Adrenal gland (tissue), 5 donors: ENCODE measurements around the gene DPEP1.

Source experiments
- POLR2A ChIP-seq, 2 donors: fragments of 450-650 bp; IDR thresholded peaks; one replicate each; pipeline ENCODE4 v1.6.1; 2017; ENCODE audit warnings: antibody characterized with exemption in 2 of 2, mild to moderate bottlenecking in 2 of 2, moderate library complexity in 1 of 2
- TF ChIP-seq, protein P1 (sequence below), 6 experiments: fragments of 450-650 bp in 4 of 6; fragments of 200-600 bp in 2 of 6; sonication (generic) in 1 of 6; IDR thresholded peaks; 1 replicate in 5 of 6; 2 replicates in 1 of 6; pipeline versions ENCODE4 v1.5.1 to v1.8.0; 2016 to 2021; ENCODE audit warnings: antibody characterized with exemption in 6 of 6, mild to moderate bottlenecking in 2 of 6, moderate library complexity in 1 of 6
- donor health status: DM: no; HTN: no; CAD: no.

DNA sequence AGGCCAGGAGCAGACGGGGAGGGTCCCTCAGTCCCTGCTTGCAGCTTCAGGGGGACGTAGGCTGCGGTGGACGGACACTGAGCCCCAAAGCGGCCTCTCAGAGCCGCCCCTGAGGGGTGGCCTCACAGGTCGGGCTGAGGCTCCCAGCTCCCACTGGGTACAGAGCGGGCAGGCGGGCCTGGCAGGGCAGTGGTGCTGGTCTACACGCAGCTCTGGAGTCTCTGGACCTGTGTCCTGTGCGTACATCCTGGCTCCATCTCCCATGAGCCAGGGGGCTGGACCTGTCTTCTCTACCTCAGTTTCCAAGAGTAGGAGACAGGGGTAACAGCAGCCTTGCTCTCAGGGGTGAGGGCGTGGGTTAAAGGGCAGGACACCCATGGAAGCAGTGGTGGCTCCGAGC is 1.7 kb downstream of the DPEP1 start:
- TF ChIP-seq, protein P1, sequence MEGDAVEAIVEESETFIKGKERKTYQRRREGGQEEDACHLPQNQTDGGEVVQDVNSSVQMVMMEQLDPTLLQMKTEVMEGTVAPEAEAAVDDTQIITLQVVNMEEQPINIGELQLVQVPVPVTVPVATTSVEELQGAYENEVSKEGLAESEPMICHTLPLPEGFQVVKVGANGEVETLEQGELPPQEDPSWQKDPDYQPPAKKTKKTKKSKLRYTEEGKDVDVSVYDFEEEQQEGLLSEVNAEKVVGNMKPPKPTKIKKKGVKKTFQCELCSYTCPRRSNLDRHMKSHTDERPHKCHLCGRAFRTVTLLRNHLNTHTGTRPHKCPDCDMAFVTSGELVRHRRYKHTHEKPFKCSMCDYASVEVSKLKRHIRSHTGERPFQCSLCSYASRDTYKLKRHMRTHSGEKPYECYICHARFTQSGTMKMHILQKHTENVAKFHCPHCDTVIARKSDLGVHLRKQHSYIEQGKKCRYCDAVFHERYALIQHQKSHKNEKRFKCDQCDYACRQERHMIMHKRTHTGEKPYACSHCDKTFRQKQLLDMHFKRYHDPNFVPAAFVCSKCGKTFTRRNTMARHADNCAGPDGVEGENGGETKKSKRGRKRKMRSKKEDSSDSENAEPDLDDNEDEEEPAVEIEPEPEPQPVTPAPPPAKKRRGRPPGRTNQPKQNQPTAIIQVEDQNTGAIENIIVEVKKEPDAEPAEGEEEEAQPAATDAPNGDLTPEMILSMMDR (IDR thresholded peaks at IDR 0.05), result no peak
- no peak for TF ChIP-seq POLR2A (IDR thresholded peaks at IDR 0.05)
